NAMALWA (cell line): ENCODE results near the gene TTLL10.
A peak's percentile ranks its signal among the peaks of the same experiment; 100 is the strongest.

ENCODE experiments used
- DNase-seq: peaks from one replicate; pipeline ENCODE4 v3.0.0-alpha.2; 2015; ENCODE audit warnings: low spot score

The TTLL10 gene

DNA sequence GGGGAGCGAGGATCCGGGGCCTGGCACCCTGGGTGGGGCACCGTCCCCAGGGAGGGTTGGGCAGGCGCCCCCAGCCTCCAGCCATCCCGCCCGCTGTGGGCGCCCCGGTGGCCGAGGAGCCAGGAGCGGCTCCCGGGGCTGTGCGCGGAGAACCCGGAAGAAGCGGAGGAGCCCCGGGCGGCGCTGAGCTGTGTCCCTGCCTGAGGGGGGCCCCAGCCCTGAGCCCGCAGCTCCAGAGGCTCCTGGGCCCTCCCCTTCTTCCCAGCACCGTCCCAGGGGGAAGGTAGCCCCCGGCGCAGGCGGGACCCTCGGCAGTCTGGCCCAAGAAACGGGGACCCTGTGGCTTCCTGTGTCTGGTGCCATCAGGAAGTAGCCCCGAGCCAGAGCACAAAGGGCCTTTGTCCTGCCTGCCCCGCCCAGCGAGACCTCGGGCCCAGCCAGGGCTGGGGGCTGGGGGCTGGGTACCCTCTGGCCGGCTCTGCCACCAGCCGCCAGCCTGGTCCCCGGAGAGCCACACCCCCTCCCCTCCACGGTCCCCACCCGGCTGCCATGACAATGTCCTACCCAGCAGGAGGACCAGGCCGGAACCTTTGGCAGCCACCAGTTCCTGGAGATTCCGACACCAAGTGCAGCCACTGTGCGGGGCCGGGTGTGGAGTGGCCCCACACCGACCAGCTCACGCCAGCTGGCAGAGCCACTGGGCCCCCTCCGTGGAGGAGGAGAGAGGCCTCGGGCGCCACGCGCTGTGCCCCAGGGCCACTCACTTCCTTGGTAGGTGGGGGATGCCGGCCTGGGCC lies 15.6 kb upstream of the TTLL10 start:
- DNase-seq: peak; percentile 56

DNA sequence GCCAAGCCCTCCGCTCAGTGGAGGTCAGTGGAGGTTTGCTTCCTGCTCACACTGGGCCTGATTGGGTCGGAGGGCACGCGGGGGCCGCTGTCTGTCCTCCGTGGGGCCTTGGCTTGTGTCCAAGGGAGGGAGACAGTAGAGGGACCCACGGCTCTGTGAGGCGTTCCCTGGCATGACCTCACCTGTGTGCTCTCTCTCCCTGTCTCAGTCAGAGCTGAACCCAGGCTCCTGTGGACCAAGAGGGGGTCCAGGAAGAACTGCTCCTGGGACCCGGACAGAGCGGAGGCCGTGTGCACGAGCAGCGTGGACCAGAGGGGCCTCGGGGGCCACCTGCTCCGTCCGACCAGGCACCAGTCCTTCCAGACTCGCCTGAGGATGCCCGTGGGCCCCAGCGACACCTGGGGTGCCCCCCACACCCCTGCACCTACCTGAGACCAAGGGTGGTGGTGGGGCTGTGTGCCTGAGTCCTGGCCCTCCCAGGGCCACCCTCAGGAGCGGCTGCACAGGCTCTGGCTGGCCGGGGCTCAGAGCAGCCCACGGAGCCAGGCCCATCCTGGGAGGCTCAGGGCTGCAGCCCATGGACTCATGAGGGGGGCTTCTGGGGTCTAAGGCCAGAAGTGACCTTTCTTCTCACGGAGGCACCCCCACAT lies 13.3 kb upstream of the TTLL10 start:
- no peak for DNase-seq

DNA sequence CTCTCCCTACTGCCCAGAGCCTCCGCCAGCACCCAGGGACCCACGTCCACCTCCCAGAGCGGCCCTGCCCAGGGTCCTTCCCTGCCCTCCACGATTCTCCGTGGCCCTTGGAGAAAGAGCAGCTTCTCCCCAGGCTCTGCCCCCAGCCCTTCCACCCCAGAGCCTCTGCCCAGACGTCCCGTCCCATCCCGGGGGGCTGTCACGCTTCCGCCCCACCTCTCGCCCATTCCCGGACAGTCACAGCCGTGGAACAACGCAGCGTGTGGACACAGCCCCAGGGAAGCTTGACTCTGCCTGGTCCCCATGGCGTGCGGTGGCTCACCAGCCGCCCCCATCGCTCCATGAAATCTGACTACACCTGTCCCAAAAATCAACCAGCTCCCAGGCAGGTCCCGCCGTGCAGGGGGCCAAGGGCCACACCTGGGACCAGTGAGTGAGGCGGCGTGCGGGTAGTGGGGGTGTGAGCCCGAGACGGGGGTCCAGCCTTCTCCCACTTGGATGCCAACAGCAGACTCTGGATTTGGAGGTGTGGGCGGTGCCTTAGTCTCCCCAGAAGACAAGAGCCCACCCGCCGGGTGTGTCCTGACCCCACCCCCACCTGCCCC lies 12.5 kb upstream of the TTLL10 start:
- DNase-seq: no peak

DNA sequence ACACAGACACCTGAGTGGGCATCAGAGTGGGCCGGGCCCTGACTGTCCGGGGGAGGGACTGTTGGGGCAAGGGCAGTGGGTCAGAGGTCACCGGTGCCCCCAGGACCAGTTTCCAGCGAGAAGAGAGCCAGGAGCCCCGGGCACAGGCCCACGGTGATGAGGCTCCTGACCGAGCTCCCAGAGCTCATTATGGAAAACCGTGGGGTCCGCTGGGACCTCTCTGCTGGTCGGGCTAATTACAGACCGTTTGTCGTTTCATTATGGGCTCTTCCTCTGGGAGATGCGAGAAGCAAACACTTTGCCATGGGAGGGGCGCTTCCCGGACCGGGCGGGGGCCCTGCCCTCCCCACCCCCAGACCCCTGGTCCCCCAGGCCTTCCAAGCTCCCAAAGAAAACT lies 12.0 kb upstream of the TTLL10 start:
- DNase-seq: no peak

DNA sequence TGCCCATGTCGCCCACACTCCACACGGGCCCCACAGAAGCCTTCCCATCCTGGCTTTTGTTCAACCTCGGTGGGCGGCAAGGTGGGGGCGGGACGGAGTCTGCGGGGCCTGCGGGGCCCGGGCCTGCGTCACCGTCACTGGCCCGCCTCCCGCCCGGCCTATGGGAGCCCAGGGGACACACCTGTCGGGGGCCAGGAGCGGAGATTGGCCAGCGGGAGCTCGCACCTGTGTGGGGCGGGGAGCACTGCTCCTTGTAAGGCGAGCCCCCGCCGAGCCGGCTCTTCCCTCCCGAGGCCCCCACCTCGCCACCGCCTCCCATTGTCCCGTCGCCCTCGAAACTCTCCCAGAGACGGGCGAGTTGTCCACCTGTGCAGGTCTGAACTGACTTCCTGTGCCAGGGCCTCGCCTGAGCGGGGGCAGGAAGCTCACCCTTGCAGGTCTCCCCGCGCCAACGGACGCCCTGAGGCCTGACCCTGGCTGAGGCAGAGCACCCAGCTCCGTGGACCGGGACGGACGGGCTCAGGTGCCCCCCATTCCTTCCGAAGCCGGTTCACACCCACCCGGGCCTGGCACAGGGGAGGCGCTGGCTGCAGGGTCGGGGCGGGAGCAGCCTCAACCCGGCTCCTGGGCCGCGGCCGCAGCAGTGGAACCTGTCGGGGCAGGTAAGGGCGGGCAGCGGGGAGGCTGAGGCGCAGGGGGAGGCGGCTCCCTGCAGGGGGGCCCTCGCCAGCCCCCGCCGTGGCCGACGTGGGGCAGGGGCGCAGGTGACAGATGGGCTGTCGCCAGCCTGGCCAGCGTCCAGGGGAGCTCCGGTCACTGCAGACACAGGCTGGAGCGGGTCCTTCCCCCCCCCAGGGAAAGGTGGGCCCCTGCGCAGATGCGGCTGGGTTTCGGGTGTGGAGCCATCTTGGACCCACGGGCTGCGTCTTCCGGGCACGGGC lies 10.8 kb upstream of the TTLL10 start:
- DNase-seq: no peak

DNA sequence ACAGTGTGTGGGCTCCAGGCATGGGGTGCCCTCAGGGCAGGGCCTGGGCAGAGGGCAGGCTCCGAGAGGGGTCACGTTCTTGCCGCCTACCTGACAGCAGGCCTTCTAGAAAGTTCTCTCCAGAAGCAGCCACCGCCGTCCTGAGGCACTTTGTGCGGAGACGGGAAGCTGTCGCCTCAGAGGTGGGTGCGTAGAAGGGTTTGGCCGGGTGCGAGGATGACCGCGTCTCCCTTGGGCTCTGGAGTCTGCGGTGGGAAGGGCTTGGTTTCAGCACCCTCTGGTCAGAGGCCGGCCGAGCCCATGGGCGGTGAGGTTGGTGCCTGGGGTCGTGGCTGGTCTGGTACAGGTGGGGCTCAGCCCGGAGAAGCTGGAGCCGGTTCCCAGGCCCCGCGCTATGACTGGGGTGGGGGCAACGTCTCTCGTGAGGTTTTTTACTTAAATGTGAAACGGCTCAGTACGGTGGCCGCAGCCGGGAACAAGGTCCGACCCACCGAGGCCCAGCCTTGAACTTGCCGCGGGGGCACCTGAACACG lies 10.1 kb upstream of the TTLL10 start:
- DNase-seq: no peak

DNA sequence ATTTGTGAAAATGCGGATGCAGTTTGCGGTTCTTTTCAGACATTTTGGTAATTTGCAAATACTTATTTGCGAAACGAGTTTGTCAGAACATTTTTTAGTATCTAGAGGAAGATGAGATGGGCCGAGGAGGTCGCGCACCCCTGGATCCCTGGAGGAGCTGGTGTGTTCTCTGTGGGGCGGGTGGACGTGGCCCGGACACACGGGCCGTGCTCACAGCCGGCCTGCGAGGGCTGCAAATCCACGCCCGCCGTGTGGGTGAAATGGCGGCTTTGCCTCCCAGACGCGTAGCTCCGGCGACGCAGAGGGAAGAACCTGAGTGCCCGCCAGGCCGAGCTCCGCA lies 9.3 kb upstream of the TTLL10 start:
- DNase-seq: no peak

DNA sequence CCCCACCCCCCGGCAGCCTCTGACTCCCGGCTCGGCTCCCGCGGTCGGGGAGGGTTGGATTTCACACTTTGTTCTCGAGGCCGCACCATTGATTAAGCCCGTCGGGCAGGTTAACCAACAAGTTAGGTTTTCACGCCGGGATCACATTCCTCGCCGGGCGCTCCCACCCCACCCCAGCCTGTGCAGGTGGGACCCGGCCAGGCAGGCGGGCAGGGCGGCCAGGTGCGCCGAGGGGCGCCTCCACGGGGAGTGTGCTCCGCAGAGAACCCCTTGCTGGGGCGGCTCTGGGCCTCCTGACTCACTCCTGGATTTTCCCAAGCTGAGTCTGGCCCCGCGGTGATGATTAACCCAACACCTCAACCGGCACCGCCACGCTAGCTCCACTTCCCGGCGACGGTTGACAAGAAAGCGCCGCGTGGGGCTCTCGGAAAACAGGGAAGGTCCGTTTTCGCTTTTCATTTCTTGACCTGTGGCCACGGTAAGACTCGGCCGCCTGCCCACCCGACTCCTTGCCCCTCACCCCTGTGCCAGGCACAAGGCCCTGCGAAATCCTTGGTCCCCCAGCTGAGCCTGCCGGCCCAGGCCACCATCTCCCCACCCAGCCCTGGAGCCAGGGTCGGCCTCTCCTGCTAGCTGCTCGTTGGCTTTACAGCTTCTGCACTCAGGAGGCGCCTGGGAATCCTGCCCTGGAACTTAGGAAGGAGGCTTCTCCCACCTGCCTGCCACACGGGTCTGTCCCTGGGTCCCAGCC lies 8.8 kb upstream of the TTLL10 start:
- DNase-seq: no peak

DNA sequence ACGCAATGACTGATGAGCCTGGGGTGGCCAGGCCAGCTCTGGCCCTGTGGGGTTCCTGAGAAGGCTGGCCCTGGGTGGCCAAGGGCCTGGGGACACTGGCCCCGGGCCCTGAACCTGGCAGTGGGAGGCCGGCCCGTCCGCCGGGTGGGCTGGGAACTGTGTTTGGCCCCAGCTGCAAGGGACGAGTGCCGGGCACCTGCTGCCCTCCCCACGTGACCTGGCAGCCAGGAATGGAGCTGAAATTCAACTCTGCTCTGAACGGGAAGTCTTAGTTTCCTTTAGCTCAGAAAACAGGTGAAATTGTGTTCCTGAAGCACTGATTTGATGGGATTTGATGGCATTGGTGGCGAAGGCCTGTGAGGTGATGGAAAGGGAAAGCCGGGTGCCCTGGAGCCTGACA lies 8.2 kb upstream of the TTLL10 start:
- DNase-seq: no peak

DNA sequence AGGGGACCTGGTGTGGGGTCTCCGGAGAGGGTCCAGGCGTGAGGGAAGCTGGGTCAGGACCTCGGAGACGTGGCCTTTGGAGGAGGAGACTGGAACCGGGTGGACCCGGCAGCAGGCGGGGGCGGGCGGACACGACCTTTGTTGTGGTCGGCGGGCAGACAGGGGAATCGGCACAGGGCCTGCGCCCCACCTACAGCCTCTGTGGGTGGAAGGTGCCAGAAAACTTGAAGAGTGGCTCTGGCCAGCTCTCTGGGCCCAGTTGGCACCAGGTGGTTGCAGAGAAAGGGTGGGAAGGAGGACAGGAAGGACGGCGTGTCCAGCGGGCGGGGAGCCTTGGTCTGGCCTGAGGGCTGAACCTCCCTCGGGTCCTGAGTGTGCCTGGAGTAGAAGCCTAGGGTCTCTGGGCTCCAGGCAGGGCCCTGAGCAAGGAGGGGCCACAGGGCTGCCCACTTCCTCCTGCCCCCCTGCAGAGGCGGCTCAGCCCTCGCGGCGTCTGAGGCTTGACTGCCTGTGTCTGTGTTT lies 7.7 kb upstream of the TTLL10 start:
- DNase-seq: no peak

DNA sequence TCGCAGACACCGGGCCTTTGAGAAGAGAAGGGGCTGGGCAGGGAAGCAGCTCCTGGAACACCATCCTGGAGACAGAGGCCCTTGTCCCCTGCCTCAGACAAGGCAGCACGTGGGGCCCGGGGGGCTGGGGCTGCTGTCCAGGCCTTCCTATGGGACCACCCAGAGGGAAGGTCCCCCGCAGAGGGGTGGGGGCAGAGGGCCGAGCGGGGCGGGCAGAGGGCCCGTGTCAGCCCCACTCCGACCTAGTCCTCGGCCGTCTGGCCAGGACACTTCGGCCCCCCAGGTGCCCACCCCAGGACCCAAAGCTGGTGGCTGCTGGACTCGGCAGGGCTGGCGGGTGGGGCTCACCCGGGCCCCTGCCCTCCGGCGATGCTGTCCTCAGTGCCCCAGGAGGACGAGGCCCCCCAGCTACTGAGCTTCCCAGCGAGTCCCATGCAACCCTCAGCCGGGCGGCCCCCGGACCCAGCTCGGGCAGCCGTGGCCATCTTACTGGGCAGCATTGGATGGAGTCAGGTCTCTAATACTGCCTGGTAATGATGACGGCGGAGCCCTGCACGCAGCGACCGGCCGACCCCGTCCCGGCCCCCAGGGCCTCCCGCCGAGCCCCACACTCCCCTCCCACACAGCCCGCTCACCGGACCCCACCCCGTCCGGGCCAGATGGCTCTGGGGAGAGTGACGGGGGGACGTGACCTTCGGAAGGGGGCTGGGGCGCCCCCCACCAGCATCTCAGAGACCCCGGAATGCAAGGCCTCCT lies 6.9 kb upstream of the TTLL10 start:
- DNase-seq: no peak

DNA sequence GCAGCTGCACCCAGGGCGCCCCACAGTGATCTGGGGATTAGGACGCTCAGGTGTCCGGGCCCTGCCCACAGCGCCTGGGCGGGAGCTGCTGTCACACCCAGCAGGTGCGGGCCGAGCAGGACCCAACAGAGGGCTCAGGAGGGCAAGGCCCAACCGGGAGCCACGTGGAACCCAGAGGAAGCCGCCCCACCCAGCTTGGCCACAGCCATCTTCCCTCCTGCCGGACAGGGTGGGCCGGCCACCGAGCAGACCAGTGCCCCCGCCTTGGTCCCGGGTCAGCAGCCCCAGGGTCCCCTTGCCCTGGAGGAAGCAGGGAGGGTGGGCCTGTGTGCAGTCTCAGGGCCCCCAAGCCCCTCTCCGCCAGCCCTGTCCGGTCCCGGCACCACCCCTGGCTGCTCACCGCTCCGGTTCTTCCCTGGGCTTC lies 6.3 kb upstream of the TTLL10 start:
- DNase-seq: no peak

DNA sequence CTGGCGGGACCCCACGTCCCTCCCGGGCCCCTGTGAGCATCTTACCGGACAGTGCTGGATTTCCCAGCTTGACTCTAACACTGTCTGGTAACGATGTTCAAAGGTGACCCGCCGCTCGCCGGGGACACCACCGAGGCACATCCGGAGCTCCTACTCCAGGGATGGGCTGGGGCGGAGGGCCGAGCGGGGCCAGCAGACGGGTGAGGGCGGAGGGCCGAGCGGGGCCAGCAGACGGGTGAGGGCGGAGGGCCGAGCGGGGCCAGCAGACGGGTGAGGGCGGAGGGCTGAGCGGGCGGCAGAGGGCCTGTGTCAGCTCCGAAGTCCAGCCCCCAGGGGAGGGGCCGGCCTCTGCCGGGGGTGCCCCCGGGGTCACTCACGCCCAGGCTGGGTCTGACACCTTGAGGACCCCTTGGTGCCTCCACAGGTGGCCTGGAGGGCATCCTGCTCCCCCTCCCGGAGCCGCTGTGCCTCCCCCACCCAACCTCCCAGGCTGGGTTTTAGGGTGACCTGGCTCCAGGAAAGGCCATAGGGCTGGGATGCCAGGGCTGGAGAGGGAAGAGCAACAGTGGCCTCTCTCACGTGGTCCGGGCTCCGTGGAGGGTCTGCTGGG lies 5.7 kb upstream of the TTLL10 start:
- no peak for DNase-seq

DNA sequence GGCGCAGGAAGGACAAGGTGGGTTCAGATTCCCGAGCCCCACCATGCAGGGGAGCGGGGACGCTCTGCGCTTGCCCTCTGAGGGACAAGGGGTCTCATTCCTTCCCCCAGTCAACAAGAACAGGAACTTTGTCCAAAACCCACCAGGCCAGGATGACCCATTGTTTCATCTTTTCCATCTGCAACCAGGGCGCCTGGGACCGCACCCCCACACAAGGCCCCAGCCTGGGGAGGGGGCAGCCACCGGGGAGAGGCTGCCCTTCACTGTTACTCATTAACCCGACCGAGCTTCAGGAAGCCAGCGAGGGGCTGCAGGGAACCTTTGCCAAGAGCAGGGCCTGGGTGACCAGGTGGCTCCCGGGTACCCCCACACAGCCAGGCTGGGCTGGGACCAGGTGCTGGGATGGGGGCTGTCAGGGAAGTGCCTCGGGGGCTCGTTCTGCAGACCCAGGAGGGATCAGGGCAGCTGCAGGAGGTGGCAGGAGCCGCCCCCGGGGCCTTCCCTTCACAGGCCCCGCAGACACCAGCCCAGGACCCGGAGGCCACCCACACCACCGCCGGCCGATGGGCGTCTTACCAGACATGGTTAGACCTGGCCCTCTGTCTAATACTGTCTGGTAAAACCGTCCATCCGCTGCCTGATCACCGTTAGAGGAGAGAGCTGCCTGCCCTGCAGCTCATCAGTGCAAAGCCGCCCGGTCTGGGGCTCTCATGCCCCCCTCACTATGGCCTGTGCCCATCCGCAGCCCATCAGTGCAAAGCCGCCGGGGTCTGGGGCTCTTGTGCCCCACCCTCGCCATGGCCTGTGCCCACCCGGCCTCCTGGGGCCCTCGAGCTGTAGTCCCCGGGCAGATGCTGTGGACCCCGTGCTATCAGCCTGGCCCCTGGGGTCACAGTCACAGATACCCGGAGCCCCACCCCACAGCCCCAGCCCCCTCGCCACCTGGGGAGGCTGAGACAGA lies 4.9 kb upstream of the TTLL10 start:
- DNase-seq: no peak

DNA sequence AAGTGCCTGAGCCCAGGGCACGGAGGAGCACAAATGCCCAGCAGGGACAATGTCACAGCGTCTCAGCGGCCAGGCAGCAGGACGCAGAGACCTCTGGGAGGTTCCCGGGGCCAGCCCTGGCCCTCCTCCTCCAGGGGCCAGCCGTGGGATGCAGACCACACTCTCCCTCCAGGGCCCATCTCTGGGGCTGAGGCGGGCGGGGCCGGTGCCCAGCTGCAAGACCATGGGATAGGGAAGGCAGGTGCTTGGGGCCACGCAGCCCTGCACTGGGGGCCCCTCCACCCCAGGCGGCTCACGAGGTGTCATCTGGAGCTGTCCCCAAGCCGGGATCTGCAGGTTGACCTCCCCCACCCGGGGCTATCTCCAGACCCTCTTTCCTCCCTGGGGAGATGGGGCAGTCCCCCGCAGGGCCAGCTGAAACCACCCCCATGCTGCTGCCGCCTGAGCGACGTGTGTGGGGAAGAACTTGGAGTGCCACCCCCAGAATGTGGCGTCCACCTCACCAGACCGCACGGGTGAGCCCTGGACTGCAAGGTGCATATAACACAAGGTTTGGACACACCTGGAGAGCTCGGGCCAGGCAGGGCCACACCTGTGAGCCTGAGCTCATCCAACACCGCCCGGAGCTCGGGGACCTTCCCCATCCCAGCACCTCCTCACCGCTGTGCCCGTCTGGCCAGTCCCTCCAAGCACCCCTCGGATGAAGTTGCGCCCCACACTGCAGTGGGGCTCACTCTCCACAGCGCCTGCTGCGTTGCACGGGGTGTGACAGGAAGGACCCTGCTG lies 4.1 kb upstream of the TTLL10 start:
- no peak for DNase-seq

DNA sequence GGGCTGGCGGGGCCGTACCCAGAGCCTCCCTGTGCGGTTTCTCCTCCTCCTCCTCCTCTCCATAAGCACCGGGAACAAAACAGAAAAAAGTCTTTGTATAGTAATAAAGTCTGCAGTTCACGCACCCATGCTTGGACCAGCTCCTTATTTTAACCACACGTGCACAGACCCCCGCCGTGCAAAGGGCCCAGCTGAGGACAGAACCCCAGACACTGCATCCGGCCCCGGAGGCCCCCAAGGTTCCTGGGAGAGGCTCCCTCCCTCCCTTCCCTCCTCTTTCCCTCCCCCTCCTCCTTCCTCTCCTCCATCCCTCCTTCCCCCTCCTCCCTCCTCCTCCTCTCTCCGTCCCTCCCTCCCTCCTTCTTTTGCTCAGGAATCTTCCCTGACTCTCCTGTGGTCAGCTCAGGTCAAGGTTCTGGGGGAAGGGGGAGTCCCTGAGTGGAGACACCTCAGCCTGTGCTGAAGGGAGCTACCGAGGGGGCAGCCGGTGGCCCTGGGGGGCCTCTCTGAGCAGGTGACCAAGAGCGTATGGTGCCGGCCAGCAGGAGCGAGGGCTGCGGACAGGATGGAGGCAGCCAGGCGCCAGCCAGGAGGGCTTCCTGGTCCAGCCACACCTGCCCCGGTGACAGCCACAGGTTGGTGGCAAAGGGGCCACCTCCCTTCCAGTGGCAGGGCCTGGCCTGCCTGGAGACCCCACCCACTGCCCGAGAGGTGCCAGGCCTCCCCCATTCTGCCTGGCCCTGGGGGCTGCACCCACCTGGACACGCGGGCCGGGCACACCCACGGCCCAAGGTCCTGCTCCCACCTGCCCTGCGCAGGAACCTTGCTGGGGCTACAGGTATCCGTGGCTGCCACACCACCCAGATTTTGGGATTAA lies 3.2 kb upstream of the TTLL10 start:
- no peak for DNase-seq

DNA sequence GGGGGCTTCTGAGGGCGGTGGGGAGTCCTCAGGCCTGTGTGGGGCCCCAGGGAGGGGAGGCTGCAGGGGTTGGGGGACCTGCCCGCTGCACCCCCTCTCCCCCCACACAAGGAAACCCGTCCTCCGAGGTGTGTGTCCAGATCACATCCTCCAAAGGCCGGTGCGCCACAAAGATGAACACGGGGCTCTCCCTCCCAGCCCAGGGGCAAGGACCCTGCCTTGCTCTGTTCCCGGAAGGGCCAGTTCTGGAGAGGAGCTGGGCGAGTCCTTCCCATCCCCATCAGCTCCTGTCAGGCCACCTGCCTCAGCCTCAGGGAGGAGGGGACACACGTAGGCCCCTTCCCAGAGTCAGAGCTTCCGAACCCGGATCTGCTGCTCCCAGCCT lies 2.5 kb upstream of the TTLL10 start:
- DNase-seq: no peak
